ENCODE results near the gene TRAPPC8. TPM values are rescaled to one million over a fixed set of nuclear protein-coding genes. Genes with fewer than 3 reads are reported as not detected.
"Not testable (repeated sequence)": the region's sequence is repeated elsewhere in the genome, so short reads cannot be mapped to it uniquely, and the experiment has no call there.

The TRAPPC8 gene
- total and polyA plus RNA-seq, 7 donors: 17.1 to 36.8 (median 30.5) TPM

GRCh38 chr18:31901063-31901462, 41.9 kb downstream of the TRAPPC8 start:
- intact Hi-C loops (cut with DNase I): no loop called here

DNA sequence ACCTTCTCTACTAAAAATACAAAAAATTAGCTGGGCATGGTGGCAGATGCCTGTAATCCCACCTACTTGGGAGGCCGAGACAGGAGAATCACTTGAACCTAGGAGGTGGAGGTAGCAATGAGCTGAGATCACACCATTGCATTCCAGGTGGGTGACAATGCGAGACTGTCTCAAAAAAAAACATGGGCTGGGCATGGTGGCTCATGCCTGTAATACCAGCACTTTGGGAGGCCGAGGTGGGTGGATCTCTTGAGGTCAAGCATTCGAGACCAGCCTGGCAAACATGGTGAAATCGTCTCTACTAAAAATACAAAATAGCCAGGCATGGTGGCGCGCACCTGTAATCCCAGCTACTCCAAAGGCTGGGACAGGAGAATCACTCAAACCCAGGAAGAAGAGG, 43.2 kb downstream of the TRAPPC8 start:
- not testable (repeated sequence) for H3K9me3 ChIP-seq

More at GRCh38 chr18:31901063-31901462, 41.9 kb downstream of the TRAPPC8 start:
- Histone ChIP-seq H3K4me1 (no peaks in the 10 kb centered on the region), H3K9me3 (no peaks in the 10 kb centered on the region), H3K36me3 (ENCODE audit: insufficient read depth in 1 of 2, low read depth in 1 of 2) (peaks cover 0 to 93% of the 10 kb centered on the region in 2 donors), H3K4me3 (no peak overlapping the region), H3K27me3 (ENCODE audit: insufficient read depth in 3 of 3, low read length in 2 of 3) (no peaks in the 10 kb centered on the region), H3K27ac (no peak overlapping the region)
- DNase-seq (no peak), ATAC-seq (no peak)
- TF ChIP-seq, protein P1, sequence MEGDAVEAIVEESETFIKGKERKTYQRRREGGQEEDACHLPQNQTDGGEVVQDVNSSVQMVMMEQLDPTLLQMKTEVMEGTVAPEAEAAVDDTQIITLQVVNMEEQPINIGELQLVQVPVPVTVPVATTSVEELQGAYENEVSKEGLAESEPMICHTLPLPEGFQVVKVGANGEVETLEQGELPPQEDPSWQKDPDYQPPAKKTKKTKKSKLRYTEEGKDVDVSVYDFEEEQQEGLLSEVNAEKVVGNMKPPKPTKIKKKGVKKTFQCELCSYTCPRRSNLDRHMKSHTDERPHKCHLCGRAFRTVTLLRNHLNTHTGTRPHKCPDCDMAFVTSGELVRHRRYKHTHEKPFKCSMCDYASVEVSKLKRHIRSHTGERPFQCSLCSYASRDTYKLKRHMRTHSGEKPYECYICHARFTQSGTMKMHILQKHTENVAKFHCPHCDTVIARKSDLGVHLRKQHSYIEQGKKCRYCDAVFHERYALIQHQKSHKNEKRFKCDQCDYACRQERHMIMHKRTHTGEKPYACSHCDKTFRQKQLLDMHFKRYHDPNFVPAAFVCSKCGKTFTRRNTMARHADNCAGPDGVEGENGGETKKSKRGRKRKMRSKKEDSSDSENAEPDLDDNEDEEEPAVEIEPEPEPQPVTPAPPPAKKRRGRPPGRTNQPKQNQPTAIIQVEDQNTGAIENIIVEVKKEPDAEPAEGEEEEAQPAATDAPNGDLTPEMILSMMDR (IDR thresholded peaks at IDR 0.05): no peak

DNA sequence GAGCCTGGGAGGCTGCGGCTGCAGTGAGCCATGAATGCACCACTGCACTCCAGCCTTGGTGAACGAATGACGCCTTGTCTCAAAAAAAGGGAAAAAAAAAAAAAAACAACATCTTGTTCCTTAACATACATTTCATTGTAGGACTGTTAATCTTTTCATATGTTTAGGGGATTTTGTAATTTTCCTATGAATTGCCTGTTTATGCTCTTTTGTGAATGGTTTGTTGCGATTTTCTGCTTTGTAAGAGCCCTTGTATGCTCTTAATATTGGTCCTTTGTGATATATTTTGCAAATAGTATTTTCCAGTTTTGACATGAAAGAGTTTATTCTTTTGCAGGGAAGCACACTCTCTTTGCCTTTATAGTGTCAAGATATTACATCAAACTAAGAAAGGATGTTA, 50.0 kb downstream of the TRAPPC8 start:
- no peaks in the 10 kb centered on the region for H3K27me3 ChIP-seq (ENCODE audit: insufficient read depth in 3 of 3, low read length in 2 of 3)
- no peak overlapping the region for H3K4me3 ChIP-seq
- no peaks in the 10 kb centered on the region for H3K9me3 ChIP-seq
- no peak overlapping the region for H3K27ac ChIP-seq
- TF ChIP-seq, protein P1 (IDR thresholded peaks at IDR 0.05): no peak
- WGBS, 3 donors: 96 to 98% (median 96%) methylated on average over 4 of the region's 4 CpGs
- no peaks in the 10 kb centered on the region for H3K4me1 ChIP-seq
- intact Hi-C loops (cut with DNase I): loop anchor here in 1 of 2 donors (10.0 kb wide), 1 partner anchor 48 kb away; no protein-coding TSS in a partner anchor
- ATAC-seq: no peak
- peaks cover 3 to 65% of the 10 kb centered on the region in 2 donors for H3K36me3 ChIP-seq (ENCODE audit: insufficient read depth in 1 of 2, low read depth in 1 of 2)
- DNase-seq: no peak

More for the DNA sequence above, 43.2 kb downstream of the TRAPPC8 start:
- not testable (repeated sequence) for H3K4me3 ChIP-seq; DNase-seq; ATAC-seq; H3K27me3 ChIP-seq (ENCODE audit: insufficient read depth in 3 of 3, low read length in 2 of 3); H3K4me1 ChIP-seq; H3K27ac ChIP-seq
- H3K36me3 ChIP-seq (ENCODE audit: insufficient read depth in 1 of 2, low read depth in 1 of 2): peaks cover 0 to 87% of the 10 kb centered on the region in 2 donors
- WGBS, 3 donors: 88 to 97% (median 97%) methylated on average over 7 of the region's 7 CpGs
- intact Hi-C loops (cut with DNase I): loop anchor here in 1 of 2 donors (10.0 kb wide), 1 partner anchor 55 kb away; no protein-coding TSS in a partner anchor

DNA sequence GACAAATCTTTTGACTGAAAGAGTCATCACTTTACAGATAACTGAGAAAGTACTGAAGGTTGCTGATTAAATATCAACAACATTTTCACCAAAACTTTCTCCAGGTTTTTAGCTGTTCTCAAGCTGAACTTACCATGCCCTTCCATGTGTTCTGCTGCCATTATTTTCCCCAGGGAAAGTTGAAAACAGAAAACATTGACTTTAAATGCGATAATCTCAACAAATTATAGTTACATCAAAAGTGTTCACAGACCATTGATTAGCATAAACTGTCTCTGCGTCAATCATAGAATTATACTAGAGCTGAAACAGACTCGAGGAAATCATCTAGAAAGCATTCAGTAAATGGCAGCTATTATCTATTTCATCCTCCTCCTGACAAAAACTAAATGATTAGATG, 51.4 kb downstream of the TRAPPC8 start:
- H3K36me3 ChIP-seq (ENCODE audit: insufficient read depth in 1 of 2, low read depth in 1 of 2): peaks cover 3 to 60% of the 10 kb centered on the region in 2 donors
- intact Hi-C loops (cut with DNase I): loop anchor here in 1 of 2 donors (10.0 kb wide), 1 partner anchor 47 kb away; no protein-coding TSS in a partner anchor
- WGBS, 3 donors: 97 to 98% (median 98%) methylated on average over 3 of the region's 3 CpGs

GRCh38 chr18:31884020-31884419, 58.9 kb downstream of the TRAPPC8 start:
- Histone ChIP-seq H3K27ac (no peak overlapping the region), H3K4me1 (no peaks in the 10 kb centered on the region), H3K9me3 (peaks cover 12% of the 10 kb centered on the region), H3K27me3 (ENCODE audit: insufficient read depth in 3 of 3, low read length in 2 of 3) (no peaks in the 10 kb centered on the region), H3K36me3 (ENCODE audit: insufficient read depth in 1 of 2, low read depth in 1 of 2) (peaks cover 1 to 39% of the 10 kb centered on the region in 2 donors), H3K4me3 (no peak overlapping the region)
- ATAC-seq: no peak
- WGBS, 3 donors: 97 to 100% (median 98%) methylated on average over 4 of the region's 4 CpGs
- DNase-seq: no peak
- TF ChIP-seq, protein P1 (IDR thresholded peaks at IDR 0.05): no peak
- intact Hi-C loops (cut with DNase I): no loop called here

More for the DNA sequence above, 51.4 kb downstream of the TRAPPC8 start:
- Histone ChIP-seq H3K27ac (no peak overlapping the region), H3K4me3 (no peak overlapping the region), H3K27me3 (ENCODE audit: insufficient read depth in 3 of 3, low read length in 2 of 3) (no peaks in the 10 kb centered on the region), H3K9me3 (no peaks in the 10 kb centered on the region), H3K4me1 (no peaks in the 10 kb centered on the region)
- ATAC-seq: no peak
- TF ChIP-seq, protein P1 (IDR thresholded peaks at IDR 0.05): no peak
- DNase-seq: no peak

Data from psoas muscle (tissue), 8 donors.